Prostate gland (tissue), 2 donors: ENCODE measurements around the gene AMFR.

Experiments
- CTCF ChIP-seq, 4 experiments: fragments of 200-600 bp in 2 of 4; fragments of 450-650 bp in 2 of 4; sonication (generic) in 2 of 4; IDR thresholded peaks; 1 replicate in 3 of 4; 2 replicates in 1 of 4; pipeline ENCODE4 v1.5.1; 2016 to 2019; ENCODE audit warnings: antibody characterized with exemption in 4 of 4, mild to moderate bottlenecking in 2 of 4, moderate library complexity in 2 of 4
- POLR2AphosphoS5 ChIP-seq: sonication (generic); formaldehyde crosslinking; IDR thresholded peaks from one replicate; pipeline ENCODE4 v1.6.1; 2017; ENCODE audit warnings: antibody characterized with exemption

GRCh38 chr16:56389554-56389953 is 35.8 kb downstream of the AMFR start:
- no peak for TF ChIP-seq CTCF (IDR thresholded peaks at IDR 0.05)
- no peak for TF ChIP-seq POLR2AphosphoS5
